ACC112 (cell line): ENCODE measurements around the gene MOGAT2.

Experiments
- H2AFZ ChIP-seq: fragments of 200-600 bp; sonication (generic); one replicate; pipeline ENCODE4 v1.6.0; 2017; ENCODE audit warnings: antibody characterized with exemption, low read length; ENCODE audit not compliant: unreplicated experiment
- H3K27ac ChIP-seq: fragments of 200-600 bp; sonication (generic); 2 replicates; pipeline ENCODE4 v1.5.1; 2014; ENCODE audit warnings: low read depth, mild to moderate bottlenecking, antibody characterized with exemption, low read length, moderate library complexity
- H3K27me3 ChIP-seq: fragments of 200-600 bp; sonication (generic); 2 replicates; pipeline ENCODE4 v1.6.1; 2014; ENCODE audit warnings: mild to moderate bottlenecking, antibody characterized with exemption, low read length, moderate library complexity, mixed read lengths; ENCODE audit not compliant: insufficient read depth
- H3K36me3 ChIP-seq: fragments of 200-600 bp; sonication (generic); 2 replicates; pipeline ENCODE4 v1.6.1; 2016; ENCODE audit warnings: mild to moderate bottlenecking, antibody characterized with exemption, low read length, moderate library complexity, mixed read lengths; ENCODE audit not compliant: insufficient read depth
- H3K4me1 ChIP-seq: fragments of 200-600 bp; sonication (generic); one replicate; pipeline ENCODE4 v1.6.1; 2016; ENCODE audit warnings: low read length, mixed read lengths; ENCODE audit not compliant: insufficient read depth, unreplicated experiment, control insufficient read depth
- H3K4me3 ChIP-seq: fragments of 200-600 bp; sonication (generic); 2 replicates; pipeline ENCODE4 v1.5.1; 2014; ENCODE audit warnings: mild to moderate bottlenecking, low read depth, low read length
- H3K79me2 ChIP-seq: fragments of 200-600 bp; sonication (generic); one replicate; pipeline ENCODE4 v1.6.0; 2016; ENCODE audit warnings: low read length; ENCODE audit not compliant: control insufficient read depth, unreplicated experiment, insufficient read depth

Gene MOGAT2

DNA sequence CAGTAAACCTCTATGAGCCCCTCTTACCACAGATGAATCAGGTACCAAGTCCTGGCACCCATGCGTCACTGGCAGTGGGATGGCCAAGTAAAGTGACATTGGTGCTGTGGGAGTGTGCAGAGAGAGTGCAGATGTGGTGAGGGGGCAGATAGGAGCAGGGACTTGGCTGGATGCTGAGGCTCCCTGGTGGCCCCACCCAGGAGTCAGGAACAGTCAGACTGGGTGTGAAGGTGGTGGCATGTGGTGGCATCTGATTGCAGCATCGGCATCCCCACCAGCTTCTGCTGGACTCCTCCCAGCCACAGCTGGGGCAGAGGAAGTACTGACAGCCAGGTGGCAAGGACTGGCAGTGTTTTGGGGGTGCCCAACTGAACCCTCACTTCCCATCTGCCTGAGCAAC is 62.3 kb downstream of the MOGAT2 start:
- Histone ChIP-seq H3K4me1 (peaks cover 24% of the 10 kb centered on the region), H3K27me3 (no peaks in the 10 kb centered on the region)

DNA sequence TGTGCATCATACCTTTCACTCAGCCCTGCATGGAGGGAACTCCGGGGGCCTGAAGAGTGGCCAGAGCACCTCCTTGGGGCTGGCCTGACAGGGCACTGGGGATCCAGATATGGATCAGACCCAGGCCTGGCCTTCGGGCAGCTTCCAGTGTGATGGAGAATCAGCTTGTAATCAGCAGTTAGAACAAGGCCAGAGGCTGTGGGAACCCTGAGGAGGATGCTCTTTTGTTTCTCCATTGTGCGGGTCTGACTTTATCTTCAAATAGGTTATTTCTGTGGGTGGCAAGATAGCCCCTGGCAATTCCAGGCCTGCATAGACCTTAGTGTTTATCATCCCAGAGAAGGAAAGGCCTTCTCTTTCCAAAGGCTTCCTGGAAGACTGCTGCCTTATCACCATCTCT is 63.2 kb downstream of the MOGAT2 start:
- Histone ChIP-seq H3K4me3 (no peak overlapping the region), H2AFZ (no peak overlapping the region), H3K4me1 (peaks cover 24% of the 10 kb centered on the region), H3K36me3 (no peaks in the 10 kb centered on the region), H3K79me2 (no peaks in the 10 kb centered on the region), H3K27ac (no peak overlapping the region), H3K27me3 (no peaks in the 10 kb centered on the region)

More for the DNA sequence above, 62.3 kb downstream of the MOGAT2 start:
- Histone ChIP-seq H3K79me2 (no peaks in the 10 kb centered on the region), H2AFZ (no peak overlapping the region), H3K36me3 (no peaks in the 10 kb centered on the region), H3K27ac (no peak overlapping the region), H3K4me3 (no peak overlapping the region)

GRCh38 chr11:75781296-75781695 is 63.7 kb downstream of the MOGAT2 start:
- no peaks in the 10 kb centered on the region for H3K27me3 ChIP-seq
- no peak overlapping the region for H3K4me3 ChIP-seq
- peaks cover 24% of the 10 kb centered on the region for H3K4me1 ChIP-seq
- H3K79me2 ChIP-seq = no peaks in the 10 kb centered on the region
- H3K27ac ChIP-seq = no peak overlapping the region
- H3K36me3 ChIP-seq = no peaks in the 10 kb centered on the region
- H2AFZ ChIP-seq = no peak overlapping the region

DNA sequence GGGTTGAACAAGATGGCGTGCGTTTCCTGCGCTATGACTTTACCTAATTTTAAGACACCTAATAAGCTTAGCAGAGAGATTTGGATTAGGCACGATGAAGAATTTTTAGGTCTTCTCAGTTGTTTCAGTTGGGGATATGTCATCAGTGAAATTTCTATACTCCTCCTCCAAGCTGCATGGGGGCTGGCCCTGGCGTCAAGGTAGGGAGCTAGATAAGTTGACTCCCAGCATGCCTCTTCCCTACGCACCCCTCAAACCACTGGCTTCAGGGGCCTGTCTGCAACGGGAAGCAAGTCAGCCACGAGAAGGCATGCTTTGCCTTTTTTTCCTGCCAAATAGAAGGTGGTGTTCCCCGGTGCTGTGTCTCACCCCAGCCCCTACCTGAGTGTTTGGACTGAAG is 64.2 kb downstream of the MOGAT2 start:
- Histone ChIP-seq H3K79me2 (no peaks in the 10 kb centered on the region), H3K4me3 (no peak overlapping the region), H3K27me3 (no peaks in the 10 kb centered on the region), H3K4me1 (peaks cover 22% of the 10 kb centered on the region), H2AFZ (no peak overlapping the region), H3K27ac (no peak overlapping the region), H3K36me3 (no peaks in the 10 kb centered on the region)
